22Rv1 (cell line): Measurements from ENCODE around the gene ADK.

Experiments used
- H3K27ac ChIP-seq: fragments of 450-650 bp; 2 replicates; pipeline ENCODE4 v1.5.1; 2017
- ZFX ChIP-seq: fragments of 450-650 bp; IDR thresholded peaks from 2 replicates; pipeline ENCODE4 v1.6.1; 2017; ENCODE audit warnings: antibody characterized with exemption, borderline replicate concordance
- TF ChIP-seq, protein P1 (sequence below): fragments of 450-650 bp; IDR thresholded peaks from 2 replicates; pipeline ENCODE4 v1.5.1; 2017; ENCODE audit warnings: mild to moderate bottlenecking

ADK gene

DNA sequence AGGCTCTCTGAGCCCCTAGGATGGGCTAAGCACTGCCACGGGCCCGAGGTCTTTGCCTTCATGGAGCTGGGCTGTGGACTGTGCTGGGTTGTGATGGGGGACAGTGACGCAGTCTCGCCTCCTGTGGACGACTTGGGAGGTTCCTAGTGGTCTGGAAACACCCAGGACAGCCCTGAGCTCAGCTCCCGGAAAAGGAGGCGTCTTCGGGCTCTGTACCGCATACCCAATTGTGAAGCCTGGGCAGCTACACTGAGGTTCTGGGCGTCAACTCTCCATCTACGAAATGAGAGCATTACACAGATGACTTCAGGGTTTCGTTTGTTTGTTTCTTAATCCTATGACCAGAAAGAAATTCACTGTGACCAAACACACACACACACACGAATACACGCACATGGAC, 595.8 kb downstream of the ADK start:
- TF ChIP-seq ZFX, result no peak
- TF ChIP-seq, protein P1, sequence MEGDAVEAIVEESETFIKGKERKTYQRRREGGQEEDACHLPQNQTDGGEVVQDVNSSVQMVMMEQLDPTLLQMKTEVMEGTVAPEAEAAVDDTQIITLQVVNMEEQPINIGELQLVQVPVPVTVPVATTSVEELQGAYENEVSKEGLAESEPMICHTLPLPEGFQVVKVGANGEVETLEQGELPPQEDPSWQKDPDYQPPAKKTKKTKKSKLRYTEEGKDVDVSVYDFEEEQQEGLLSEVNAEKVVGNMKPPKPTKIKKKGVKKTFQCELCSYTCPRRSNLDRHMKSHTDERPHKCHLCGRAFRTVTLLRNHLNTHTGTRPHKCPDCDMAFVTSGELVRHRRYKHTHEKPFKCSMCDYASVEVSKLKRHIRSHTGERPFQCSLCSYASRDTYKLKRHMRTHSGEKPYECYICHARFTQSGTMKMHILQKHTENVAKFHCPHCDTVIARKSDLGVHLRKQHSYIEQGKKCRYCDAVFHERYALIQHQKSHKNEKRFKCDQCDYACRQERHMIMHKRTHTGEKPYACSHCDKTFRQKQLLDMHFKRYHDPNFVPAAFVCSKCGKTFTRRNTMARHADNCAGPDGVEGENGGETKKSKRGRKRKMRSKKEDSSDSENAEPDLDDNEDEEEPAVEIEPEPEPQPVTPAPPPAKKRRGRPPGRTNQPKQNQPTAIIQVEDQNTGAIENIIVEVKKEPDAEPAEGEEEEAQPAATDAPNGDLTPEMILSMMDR, result no peak
- H3K27ac ChIP-seq, result no peak overlapping the region

DNA sequence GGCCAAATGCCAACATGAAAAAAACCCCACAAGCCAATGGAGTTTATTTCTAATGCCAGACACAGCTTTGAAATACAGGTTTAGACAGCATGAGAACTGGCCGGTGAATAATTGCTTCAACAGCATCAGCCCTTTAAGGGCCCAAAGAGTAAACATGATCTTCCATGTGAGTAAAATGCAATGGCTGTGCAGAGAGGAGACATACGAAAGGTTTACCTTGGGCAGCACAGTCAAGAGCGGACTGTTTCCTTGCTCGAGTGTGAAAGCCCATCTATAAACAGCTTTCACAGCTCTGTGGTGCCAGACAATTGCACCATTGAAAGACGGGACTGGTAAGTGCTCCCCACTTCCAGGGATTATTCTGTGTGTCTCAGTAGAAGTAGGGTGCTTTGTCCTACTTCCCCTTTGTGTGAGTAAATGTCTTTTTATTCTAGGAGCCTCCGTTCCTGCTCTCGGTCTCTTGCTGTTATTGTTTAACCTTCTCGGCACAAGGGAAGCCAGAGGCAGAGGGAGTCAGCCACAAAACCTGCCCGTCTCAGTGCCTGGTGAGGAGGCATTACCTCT, 597.5 kb downstream of the ADK start:
- no peak for TF ChIP-seq ZFX
- TF ChIP-seq, protein P1, result no peak
- no peak overlapping the region for H3K27ac ChIP-seq

DNA sequence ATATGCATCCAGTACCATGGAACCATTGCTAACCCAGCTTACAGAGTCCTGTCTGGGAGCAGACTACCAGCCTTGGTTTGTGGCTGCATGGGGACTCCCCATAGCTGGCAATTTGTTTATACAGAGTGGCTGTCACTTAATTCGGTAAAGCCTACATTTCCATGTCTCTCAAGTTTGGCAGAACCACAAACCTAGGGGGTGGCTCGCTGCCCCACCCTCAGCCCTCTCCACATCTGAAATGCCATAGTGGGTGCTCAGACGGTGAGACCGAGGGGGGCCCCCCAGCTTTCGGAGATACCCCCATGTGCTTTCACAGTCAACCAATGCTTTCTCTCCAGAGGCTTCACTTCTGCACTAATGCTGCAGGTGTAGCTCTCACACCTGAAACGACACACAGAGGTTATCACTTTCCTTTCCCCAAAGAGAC, 599.8 kb downstream of the ADK start:
- H3K27ac ChIP-seq, result no peak overlapping the region
- TF ChIP-seq ZFX, result no peak
- TF ChIP-seq, protein P1, result no peak

DNA sequence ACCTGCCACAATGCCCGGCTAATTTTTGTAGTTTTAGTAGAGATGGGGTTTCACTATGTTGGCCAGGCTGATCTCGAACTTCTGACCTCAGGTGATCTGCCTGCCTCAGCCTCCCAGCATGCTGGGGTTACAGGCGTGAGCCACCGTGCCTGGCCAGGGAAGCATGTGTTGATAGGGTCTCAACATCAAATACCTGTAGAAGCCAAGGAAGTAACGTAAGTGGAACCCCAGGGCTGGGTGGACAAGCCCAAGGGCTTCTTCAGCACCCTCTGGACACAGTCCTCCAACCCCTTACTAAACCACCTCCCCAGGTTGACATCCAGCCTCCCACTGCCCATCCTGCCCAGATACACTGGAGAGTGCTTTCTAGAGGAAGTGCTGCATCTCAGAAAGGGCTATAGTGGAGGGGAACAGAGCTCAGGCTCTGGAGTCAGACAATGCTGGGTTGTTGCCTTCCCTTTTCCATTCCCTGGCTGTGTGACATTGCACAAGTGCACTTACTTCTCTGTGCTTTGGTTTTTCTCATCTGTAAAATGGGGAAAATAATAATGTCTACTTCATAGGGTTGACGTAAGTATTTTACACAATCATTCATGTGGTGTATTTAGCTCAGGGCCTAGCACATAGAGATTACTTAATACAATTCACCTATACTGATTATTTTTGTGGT, 601.5 kb downstream of the ADK start:
- TF ChIP-seq, protein P1, result no peak
- no peak for TF ChIP-seq ZFX
- H3K27ac ChIP-seq, result no peak overlapping the region

DNA sequence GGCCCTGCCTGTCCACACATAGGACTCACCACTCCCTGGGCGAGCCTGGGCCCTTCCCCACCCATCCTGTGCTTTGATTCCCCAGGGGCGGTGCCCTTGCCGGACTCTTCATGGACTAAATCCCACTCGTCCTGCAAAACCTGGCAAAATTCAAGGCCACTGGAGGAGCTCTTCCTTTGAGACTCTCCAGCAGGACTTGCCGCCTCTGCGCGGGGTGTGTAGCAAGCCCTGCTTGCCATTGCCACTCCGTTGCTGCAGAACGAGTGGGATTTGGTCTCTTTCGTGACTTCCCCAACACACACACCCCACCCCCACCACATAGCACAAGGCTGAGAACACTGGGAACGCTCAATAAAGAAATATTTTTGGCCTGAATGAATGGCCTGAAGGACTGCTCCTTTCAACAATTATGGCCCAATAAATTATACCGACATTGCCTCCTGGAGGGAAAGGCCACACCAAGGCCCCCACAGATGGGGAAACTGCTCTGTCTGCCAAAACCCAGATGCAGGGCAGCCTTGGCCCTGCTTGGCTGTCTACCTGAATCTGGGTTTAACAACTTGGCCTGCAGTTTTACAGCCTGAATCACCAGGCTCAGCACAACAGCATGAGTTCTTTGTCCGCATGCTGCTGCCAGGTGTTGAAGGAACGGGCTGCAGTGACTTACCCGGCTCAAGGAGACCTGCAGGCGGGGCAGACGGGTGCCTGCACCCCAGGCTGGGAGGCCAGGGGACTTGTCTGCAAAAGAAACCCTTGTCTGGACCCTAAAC, 602.6 kb downstream of the ADK start:
- H3K27ac ChIP-seq, result no peak overlapping the region
- no peak for TF ChIP-seq ZFX
- TF ChIP-seq, protein P1, result no peak

DNA sequence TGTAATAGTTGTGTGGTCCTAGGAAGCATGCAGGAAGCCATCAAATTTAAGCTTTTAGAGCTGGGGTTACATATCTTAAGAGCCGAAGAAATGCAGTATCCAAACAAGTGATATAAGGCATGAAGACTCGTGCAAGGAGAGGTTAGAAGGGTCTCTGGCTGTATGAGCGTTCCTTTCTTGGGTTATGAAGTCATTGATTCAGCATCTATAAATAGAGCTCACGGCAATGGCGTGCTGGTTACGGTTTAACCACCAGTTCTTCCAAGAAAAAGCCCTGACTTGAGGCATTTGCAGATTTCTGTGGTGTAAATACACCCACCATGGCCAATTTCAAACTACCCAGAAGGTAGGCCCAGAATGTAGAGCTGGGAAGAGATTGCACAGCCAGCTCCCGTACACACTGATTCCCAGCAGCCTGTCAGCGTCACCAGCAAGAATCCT, 603.4 kb downstream of the ADK start:
- H3K27ac ChIP-seq, result no peak overlapping the region
- TF ChIP-seq, protein P1, result no peak
- no peak for TF ChIP-seq ZFX

DNA sequence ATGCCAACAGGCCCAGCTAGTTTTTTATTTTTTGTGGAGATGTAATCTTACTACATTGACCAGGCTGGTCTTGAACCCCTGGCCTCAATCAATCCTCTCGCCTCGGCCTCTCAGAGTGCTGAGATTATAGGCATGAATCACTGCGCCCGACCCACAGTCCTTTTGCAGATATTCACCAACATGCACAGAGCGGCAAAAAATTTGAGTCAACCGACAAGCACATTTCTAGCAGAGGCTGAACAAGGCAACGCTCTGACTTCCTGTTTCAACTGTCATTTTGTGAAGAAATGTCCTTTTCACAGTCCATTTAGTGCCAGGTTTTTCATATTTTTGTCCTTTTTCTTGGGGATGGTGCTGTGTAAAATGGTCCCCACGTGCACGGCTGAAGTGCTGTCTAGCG, 604.3 kb downstream of the ADK start:
- TF ChIP-seq, protein P1, result no peak
- no peak for TF ChIP-seq ZFX
- H3K27ac ChIP-seq, result no peak overlapping the region
